OCI-LY7 (cell line): ENCODE measurements around the gene ANTKMT.

Experiments
- CTCF ChIP-seq: fragments of 200-600 bp; sonication (generic); conservative IDR thresholded peaks from 2 replicates; pipeline ENCODE4 v1.5.1; 2014; ENCODE audit warnings: mild to moderate bottlenecking, antibody characterized with exemption, low read length, moderate library complexity, mixed read lengths
- EZH2phosphoT487 ChIP-seq: fragments of 200-600 bp; sonication (generic); IDR thresholded peaks from 2 replicates; pipeline ENCODE4 v1.6.1; 2018; ENCODE audit warnings: low read depth, borderline replicate concordance, mild to moderate bottlenecking, mixed run types, antibody characterized with exemption, low read length, moderate library complexity, mixed read lengths

DNA sequence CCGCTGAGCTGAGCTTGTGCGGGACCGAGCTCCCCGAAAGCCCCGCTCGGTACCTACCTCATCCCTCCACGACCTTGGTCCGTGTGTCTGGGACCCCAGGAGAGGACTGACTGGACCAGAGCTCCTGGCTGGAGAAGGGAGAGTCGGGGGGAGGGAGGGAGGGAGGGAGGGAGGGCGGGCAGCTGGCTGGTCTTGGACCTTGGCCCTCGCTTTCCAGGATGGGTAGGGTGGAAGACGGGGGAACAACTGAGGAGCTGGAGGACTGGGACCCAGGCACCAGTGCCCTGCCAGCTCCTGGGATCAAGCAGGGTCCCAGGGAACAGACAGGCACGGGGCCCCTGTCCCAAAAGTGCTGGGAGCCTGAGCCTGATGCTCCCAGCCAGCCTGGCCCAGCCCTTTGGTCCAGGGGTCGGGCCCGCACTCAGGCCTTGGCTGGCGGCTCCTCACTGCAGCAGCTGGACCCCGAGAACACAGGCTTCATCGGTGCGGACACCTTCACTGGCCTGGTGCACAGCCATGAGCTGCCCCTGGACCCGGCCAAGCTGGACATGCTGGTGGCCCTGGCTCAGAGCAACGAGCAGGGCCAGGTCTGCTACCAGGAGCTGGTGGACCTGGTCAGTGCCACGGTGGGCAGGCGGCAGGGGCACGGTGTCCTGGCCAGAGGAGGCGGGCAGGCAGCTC lies 44.9 kb upstream of the ANTKMT start:
- TF ChIP-seq CTCF = no peak
- TF ChIP-seq EZH2phosphoT487 = no peak
